Left lobe of liver (tissue), 2 donors: Measurements from ENCODE around the gene MEN1. TPM values are rescaled to one million over a fixed set of nuclear protein-coding genes. Genes with fewer than 3 reads are reported as not detected.
"Not testable (repeated sequence)": the region's sequence is repeated elsewhere in the genome, so short reads cannot be mapped to it uniquely, and the experiment has no call there.

Experiments used
- ATAC-seq: fragments of 200-7000 bp; cut with Tn5 transposase; one replicate; pipeline ENCODE4 v1.9.1; 2020; ENCODE audit warnings: mild to moderate bottlenecking, moderate library complexity
- DNase-seq: peaks from one replicate; pipeline ENCODE4 v3.0.0-alpha.2; 2020; ENCODE audit warnings: low spot score
- total RNA-seq: library from RNA; stranded (reverse); gene quantifications from one replicate; pipeline ENCODE4 v1.2.1, GENCODE V29; 2021
- donor health status: DM: no; HTN: no; CAD: no; lungs with moderate emphysema.
- donor health status: DM: no; HTN: yes; CAD: no.

MEN1 gene
- total RNA-seq, 1 donor from 2014 or later: 24.0 TPM

GRCh38 chr11:64846998-64847666 is 36.8 kb upstream of the MEN1 start:
- DNase-seq (peak; percentile 90), ATAC-seq (peak; percentile 78)

GRCh38 chr11:64845776-64846129 is 35.4 kb upstream of the MEN1 start:
- DNase-seq, ATAC-seq: not testable (repeated sequence)

- no peak for DNase-seq
- ATAC-seq: no peak
Observed at GRCh38 chr11:64845129-64845775, 34.9 kb upstream of the MEN1 start.

GRCh38 chr11:64844330-64845128 is 34.2 kb upstream of the MEN1 start, which contains the start of gene CDC42BPG:
Gene CDC42BPG, minus strand, starts transcription at chr11:64844653. Its CDS starts 84 bp downstream, at chr11:64844569.
- ATAC-seq (peak; percentile 55), DNase-seq (peak; percentile 72)

- no peak for DNase-seq
- ATAC-seq: no peak
Observed at GRCh38 chr11:64843686-64844329, 33.5 kb upstream of the MEN1 start.

GRCh38 chr11:64842851-64843685 is 32.7 kb upstream of the MEN1 start:
- no peak for DNase-seq
- no peak for ATAC-seq

GRCh38 chr11:64842366-64842759 is 32.0 kb upstream of the MEN1 start:
- ATAC-seq (no peak), DNase-seq (no peak)

GRCh38 chr11:64841592-64842365 is 31.4 kb upstream of the MEN1 start:
- ATAC-seq (no peak), DNase-seq (no peak)

- ATAC-seq (no peak), DNase-seq (no peak)
Observed at GRCh38 chr11:64839887-64840782, 29.8 kb upstream of the MEN1 start.

- DNase-seq (no peak), ATAC-seq (no peak)
Observed at GRCh38 chr11:64839335-64839734, 29.0 kb upstream of the MEN1 start.

GRCh38 chr11:64838600-64839334 is 28.4 kb upstream of the MEN1 start:
- DNase-seq (no peak), ATAC-seq (no peak)

- DNase-seq (no peak), ATAC-seq (no peak)
Observed at GRCh38 chr11:64837887-64838351, 27.6 kb upstream of the MEN1 start.

GRCh38 chr11:64836448-64837072 is 26.2 kb upstream of the MEN1 start:
- DNase-seq (no peak), ATAC-seq (no peak)

GRCh38 chr11:64835616-64836447 is 25.5 kb upstream of the MEN1 start:
- DNase-seq (no peak), ATAC-seq (no peak)

- no peak for ATAC-seq
- no peak for DNase-seq
Observed at GRCh38 chr11:64834723-64835615, 24.6 kb upstream of the MEN1 start.
